ENCODE data around the gene RLN1. TPM values are rescaled to one million over a fixed set of nuclear protein-coding genes. Genes with fewer than 3 reads are reported as not detected.
"Not testable (repeated sequence)": the region's sequence is repeated elsewhere in the genome, so short reads cannot be mapped to it uniquely, and the experiment has no call there.

Gene RLN1, protein sequence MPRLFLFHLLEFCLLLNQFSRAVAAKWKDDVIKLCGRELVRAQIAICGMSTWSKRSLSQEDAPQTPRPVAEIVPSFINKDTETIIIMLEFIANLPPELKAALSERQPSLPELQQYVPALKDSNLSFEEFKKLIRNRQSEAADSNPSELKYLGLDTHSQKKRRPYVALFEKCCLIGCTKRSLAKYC
- not detected in 2 replicates for polyA plus RNA-seq (2014; cell fraction: cytosol; rRNA removed)
- polyA plus RNA-seq (2014; cell fraction: nucleus; rRNA removed), result 0.43 and 0.66 TPM in 2 replicates

DNA sequence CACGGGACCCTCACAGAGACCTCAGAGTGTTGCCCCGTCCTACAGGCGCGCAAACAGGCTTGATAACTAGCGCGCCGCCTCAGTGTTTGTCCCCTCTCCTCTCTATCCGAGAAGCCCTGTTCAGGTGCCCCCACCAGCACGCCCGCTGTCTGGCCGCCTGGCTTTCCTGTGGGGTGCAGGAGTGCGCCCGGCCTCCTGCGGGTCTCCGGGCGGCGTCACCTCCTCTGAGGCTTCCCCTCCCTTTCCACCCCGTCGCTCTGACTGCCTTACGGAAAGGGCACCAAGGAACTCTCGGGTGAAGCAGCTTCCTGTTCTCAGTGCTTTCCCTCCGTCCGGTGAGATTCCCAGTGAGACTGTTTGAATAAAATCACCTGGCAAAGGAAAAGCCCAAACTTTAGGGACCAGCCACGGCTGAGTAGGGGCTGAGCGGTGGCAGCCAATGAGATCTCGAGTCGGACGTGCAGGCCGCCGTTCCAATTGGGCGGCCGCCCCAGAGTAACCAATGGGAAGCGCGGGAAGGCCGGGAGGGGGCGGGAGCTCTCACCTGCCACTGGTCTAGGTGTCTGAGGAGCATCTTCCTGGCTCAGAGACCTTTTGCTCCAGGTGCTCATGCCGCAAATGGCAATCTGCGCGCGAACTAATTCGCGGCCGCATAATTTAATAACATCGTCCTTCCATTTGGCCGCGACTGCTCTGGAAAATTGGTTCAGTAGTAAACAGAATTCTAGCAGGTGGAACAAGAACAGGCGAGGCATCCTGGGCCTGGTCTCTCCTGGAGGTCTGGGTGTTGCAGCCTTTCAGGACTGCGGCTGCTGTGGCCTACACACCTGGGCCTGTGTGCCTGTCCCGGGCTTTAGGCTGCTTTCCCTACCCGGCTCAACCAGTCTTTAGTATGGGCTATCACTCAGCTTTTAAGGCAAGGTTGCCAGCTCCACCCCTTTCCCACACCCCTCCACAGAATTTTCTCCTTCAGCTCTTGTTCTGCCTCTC is at the start of gene RLN1:
TSS of gene RLN1 (minus strand) at position 885 of the 990 bp plus-strand sequence. CDS start at position 755, 130 bp downstream.
- DNase-seq (ENCODE audit: low spot score), result peak; percentile 6

DNA sequence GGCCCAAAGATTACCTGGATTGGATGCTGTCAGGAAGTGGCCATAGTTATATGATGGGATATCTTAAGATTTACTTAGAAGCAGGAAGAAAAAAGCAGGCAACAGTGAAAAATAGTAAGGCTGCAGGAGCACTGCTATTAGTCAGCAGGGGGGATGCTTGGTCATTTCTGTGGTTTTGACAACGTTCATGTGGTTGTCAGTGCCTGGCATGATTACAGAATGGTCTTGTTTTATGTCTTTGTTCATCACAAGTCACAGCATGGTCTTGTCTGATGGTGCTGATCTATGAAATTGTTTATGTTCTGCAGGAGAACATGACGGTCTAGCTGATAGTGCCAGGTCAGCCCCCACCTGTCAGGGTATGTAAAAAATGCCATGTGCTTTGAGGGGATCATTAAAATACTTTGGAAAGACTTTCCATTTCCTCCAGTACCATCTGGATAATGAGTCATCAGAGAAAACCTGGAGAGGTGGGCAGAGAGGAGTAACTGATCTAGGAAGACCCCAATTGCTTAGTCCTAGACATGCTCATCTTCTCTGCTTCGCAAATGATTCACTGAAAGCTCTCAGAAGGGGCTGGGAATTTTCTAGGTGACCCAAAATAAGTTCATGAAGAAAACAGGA is 49.5 kb upstream of the RLN1 start:
- no peak for DNase-seq (ENCODE audit: low spot score)

DNA sequence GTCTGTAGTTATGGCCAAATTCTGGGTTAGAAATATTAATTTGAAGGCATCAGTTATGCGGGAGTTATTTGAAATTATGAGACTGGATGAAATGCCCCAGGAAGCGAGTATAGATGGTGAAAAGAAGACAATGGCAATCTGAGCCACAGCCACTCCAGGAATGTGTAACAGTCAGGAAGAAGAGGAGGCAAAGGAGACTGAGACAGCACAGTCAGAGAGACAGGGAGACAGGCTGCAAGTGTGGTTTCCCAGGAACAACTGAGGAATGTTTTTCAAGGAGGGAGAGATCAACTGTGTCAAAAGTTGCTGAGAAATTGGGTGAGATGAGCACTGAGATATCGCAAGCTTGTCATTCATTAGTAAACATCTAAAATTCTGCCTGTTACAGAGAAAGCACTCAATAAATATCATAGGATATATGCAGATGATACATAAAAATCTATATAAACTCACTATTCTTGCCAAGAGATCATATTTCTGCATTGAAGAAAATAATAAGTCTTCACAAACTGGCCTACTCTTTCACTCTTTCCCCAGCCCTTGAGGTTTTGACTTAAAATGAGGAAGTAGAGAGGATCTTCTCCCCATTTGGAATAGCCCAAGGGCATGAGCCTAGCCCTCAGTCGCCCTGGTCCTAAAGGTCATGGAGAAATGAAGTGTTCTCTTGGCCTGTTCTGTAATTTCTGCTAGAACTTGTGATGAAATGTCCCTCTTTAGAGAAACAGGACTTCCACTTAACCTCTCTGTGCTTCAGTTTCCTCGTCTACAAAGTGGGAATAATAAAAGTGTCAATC is 48.5 kb upstream of the RLN1 start:
- DNase-seq (ENCODE audit: low spot score), result no peak

DNA sequence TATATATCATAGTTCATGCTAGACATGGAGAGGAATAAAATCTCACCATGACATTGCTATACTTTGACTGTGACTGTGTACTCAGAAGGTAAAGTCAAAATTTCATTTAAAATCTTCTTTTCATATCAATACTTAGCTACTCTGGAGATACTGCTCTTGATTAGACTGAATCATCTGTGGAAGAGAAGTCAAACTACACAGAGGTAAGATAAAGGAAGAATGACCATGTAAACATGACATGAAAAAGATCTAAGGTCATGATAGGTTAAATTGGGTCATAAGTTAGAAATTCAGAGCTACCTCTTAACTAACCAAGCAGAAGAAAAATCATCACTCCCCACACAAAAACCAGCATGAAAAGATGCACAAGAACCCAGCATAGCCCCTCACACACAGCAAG is 44.8 kb upstream of the RLN1 start:
- DNase-seq (ENCODE audit: low spot score), result no peak

DNA sequence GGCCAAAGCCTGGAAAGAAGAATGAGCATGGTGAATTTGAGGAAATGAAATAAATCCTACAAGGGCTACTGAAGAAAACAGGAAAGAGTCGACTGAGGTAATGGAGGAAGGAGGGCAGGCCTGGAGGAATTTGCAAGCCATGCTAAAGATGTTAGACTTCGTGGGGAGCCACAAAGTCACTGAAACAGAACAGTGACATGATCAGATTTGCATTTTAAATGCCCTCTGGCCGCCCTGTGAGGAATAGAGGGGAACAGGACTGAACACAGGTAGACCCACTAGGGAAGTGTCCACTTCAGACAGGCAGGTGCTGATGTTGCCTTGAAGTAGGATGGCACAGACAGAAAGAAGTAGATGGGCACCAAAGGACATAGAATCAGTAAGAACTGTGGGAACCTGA is 42.8 kb upstream of the RLN1 start:
- DNase-seq (ENCODE audit: low spot score), result no peak

DNA sequence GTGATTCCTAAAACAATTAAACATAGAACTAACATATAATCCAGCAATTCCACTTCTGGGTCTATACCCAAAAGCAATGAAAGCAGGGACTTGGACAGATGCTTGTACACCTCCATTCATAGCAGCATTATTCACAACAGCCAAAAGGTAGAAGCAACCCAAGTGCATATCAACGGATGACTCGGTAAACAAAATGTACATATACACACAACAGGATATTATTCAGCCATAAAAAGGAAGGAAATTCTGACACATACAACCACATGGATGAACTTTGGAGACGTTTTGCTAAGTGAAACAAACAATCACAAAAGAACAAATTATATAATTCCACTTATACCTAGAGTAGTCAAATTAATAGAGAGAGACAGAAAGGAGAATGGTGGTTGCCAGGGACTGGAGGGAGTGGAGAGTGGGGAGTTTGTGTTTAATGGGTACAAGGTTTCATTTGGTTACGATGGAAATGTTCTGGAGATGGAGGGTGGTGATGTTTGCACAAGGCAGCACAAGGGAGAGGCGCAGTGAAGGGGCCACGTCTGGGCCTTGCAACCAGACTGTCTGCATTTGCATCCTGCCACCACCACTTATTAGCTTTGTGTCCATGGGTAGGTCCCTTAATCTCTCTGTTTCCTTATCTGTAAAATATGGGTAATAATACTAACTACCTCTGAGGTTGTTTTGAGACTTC is 36.3 kb upstream of the RLN1 start:
- no peak for DNase-seq (ENCODE audit: low spot score)

DNA sequence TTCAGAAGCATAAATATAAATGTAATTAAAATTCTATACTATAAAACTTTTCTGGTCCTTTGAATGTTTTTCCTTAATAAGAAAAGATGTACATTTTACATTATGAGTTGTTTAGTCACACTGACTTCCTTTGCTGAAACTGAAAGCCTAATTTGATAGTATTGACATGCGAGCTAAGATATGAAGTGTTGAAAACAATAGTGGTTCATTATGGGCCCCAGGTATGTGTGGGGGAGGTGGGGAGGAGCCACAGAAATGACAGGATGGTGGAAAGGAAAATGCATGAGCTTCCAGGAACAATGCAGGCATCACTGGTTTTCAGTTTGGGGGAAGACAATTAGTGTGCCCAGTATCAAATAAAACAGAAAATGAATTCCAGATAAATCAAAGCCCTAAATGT is 35.4 kb upstream of the RLN1 start:
- DNase-seq (ENCODE audit: low spot score), result no peak

DNA sequence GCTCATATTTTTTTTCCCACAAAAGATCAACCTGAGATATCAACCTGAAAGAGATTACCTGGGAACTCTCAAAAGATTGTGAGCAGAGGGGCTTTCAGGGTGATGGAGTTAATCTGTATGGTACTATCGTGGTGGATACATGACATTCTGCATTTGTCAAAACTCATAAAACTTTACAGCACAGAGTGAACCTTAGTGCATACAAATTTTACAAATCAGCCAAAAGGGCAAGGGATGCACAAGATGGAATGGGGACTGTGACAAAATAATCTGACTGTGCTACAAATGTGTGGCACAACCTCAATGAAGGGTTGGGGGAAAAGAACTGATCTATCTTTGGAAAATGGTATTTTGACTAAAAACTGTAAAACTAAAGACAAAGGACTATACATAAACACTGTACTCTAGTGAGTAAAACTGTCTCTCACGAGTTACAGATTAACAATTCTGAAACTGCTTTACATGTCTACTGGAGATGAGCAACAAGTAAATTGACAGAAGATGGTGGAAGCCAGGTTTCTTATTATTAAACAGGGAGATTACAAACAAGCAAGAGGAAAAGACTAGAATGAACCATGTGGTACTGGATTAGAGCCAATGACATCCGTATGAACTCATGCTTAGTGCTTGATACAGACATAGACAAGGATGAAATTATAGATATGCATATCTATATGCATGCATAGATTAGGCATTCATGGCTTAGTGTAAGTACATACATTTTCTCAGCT is 24.8 kb upstream of the RLN1 start:
- no peak for DNase-seq (ENCODE audit: low spot score)

DNA sequence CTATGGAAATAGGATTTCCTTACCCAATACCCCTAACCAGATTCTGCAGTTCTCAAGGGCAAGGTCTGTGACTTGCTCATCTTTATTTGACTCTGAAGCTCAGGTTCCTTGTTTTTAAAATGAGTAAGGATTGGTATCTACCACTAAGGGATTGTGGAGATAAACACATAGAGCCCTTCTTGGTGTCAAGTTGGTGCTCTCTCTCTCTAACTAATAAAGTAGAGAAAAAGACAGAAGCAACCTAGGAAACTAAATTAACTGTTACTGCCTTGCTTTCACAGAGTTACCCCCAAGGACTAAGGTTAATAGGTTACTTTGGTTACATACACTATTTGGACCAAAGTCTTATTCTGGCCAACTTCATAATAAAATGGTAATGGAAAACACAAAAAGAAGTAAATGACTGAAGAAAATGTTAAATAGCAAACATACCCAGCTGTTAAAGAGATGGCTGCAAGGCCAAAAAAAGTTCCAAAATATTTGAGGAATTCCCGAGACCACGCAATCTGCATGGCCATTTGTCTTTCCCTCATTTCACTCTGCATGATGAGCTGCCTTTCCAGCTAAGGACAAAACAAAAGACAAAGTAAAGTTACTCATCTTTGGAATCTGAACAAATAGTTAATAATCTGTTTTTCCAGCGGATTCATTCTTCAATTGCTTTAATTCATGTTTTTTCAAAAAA is 21.8 kb upstream of the RLN1 start:
- no peak for DNase-seq (ENCODE audit: low spot score)

DNA sequence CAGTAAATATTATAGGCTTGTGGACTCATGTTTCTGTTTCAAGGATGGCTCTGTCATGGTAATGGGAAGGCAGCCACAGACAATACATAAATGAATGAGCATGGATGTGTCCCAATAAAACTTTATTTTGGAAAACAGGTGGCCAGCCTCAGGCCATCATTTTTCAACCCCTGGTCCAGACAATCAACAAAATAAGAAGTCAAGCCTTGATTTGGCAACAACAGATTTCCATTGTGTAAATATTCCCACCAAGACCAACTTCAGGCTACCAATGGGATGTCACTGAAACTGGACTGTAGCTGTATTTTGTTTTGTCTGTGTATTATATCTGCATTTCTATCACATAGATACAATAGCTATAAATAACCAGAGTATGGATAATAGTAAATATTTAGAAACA is 20.7 kb upstream of the RLN1 start:
- DNase-seq (ENCODE audit: low spot score), result no peak

DNA sequence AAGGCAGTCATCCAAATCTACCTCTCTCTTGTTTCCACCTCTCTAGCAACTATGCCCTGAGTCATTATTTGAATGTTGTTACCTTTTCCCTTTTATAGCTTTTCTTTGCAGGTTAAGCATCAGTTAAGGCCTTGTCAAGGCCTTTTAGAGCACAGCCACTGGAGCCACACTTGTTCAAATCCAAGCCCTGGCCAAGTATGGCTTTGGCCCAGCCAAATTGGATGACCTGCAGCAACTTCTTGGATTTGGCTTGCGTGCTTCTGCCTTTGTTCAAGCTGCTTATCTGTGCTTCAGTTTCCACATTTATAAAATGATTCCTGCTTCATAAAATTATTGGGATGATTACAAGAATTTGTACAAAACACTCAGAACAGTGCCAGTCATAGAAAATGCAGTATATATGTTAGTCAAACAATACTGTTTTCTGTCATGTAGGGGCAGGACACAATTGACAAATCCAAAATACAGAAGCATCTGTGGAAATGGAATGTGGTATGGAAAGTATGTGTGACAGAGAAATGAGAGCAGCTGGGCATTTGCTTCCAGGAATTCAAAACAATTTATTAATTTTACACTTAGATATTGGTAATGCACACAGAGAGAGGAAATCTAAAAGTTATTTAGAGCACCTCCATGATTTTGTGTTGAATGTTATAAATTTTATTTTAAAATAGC is 17.9 kb upstream of the RLN1 start:
- no peak for DNase-seq (ENCODE audit: low spot score)

DNA sequence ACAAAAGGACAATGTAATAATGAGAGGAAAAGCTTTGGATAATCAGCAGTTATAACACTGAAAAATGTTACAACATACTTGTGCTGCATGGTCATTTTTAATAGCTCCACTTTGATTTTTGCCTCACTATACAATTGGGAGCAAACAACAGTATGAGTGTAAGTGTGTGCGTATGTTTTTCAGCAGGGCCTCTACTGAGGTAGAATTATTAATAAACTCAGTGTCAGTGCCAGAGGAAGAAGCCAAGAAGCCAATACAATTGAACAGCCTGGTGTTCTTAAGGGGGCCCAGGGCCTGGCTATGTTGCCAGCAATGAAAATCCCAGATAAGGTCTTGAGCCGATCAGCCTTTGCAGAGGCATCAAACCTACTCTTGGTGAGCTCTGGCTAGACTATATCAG is 16.1 kb upstream of the RLN1 start:
- DNase-seq (ENCODE audit: low spot score), result no peak

DNA sequence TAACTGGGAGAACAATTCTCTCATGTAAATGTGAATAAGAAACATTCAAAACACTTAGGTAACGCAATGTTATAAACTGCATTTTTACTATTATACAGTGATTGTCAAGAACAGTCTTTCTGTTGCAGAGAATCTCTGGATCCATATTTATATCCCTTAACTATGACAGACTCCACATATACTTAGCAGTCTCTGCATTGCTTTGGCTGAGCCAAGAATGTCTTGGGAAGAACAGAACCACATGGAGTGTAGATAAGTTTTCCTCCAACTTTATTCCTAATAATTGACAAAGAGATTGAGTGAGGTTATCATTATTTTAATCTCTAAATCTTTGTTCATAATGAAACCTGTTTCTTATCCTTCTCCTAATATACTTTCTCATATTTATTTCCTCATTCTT is 15.6 kb upstream of the RLN1 start:
- no peak for DNase-seq (ENCODE audit: low spot score)

DNA sequence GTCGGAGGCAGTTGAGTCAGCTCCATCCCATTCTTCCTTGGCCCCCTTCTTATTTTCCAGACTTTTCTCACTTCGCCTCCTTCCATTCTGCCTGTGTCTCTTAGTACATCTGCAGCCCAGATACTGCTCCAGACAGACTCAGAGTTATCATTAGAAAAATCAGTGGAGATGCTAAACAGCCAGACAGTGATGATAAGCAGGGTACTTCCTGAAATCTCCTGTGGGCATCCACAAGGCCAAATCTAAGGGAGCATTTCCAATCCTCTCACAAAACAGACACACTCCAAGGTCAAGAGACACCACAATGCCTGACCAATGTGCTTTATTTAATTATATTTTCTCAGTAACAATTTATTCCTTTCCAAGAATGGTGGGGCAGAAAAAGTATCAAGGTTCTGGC is 14.5 kb upstream of the RLN1 start:
- DNase-seq (ENCODE audit: low spot score), result peak; percentile 85

DNA sequence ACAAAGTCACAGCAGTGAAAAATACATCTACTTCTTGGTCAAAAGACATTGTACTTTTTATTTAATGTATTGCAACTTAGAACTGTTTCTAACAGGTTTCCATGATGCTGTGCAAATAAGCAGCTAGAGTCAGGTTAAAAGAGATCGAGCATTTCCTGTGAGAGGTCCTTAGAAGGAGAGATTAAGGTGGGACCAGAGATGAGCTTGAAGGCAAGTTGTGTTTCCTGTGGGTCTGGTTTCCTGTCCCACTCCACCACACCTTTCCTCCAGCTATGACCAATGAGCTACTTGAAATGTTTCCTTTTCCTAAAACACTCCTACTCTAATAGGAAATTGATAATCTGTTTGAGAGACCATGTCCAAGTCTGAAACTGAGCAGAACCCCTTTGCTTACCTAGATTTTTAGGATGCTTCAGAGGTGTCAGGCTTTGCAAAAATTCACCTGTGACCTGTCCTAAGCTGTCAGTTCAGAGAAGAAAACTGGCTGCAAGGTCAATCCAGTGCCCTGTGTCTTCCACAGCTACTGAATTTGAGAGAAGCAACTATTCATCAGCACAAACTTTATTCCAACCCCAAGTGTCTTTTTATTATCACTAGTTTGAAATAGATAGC is 13.1 kb upstream of the RLN1 start:
- DNase-seq (ENCODE audit: low spot score), result no peak

DNA sequence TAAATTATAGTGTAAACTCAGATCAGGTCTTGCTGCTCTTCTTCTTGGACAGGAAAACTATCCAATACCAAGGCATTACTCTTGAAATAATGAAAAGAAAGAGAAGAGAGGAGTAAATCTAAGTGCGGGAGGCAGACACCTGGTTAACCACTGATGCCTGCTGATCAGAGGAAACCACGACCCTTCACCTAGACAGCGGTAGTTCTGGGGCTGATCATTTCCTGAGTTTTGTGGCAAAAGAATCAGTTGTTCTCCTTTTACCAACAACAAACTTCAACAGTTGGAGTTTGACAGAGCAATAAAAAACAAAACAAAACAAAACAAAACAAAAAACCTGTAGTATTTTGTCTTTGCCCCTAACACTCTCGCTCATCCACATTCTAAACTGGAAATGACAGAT is 3.0 kb downstream of the RLN1 start:
- DNase-seq (ENCODE audit: low spot score), result no peak

DNA sequence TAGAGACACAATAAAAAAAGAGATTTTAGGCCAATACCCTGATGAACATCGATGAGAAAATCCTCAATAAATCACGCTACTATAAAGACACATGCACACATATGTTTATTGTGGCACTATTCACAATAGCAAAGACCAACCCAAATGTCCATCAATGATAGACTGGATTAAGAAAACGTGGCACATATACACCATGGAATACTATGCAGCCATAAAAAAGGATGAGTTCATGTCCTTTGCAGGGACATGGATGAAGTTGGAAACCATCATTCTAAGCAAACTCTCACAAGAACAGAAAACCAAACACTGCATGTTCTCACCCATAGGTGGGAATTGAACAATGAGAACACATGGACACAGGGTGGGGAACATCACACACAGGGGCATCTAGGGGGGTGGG is 8.4 kb downstream of the RLN1 start:
- not testable (repeated sequence) for DNase-seq (ENCODE audit: low spot score)

DNA sequence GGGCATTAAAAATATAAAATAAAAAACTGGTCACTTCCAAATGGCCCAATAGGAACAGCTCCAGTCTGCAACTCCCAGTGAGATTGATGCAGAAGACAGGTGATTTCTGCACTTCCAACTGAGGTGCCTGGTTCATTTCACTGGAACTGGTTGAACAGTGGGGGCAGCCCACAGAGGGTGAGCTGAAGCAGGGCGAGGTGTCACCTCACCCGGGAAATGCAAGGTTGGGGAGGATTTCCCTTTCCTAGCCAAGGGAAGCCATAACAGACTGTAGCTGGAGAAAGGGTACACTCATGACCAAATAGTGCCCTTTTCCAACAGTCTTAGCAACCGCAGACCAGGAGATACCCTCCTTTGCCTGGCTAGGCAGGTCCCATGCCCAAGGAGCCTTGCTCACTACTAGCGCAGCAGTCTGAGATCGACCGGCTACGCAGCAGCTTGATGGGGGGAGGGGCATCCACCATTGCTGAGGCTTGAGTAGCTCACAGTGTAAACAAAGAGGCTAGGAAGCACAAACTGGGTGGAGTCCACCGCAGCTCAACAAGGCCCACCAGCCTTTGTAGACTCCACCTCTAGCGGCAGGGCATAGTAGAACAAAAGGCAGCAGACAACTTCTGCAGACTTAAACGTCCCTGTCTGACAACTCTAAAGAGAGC is 12.7 kb downstream of the RLN1 start:
- peak; percentile 2 for DNase-seq (ENCODE audit: low spot score)

Measured in SK-N-DZ (cell line).